Endothelial cell of umbilical vein (primary cell): Measurements from ENCODE around the gene ZNF783. TPM values are rescaled to one million over a fixed set of nuclear protein-coding genes. Genes with fewer than 3 reads are reported as not detected.
"Not testable (repeated sequence)": the region's sequence is repeated elsewhere in the genome, so short reads cannot be mapped to it uniquely, and the experiment has no call there.

Source experiments
- BruUV-seq: library from RNA; stranded (reverse); fragments of 400-500 nt; replicated peaks from 2 replicates; lab custom pipeline; 2021; lab: Mats Ljungman, UMichigan
- CTCF ChIA-PET: fragments of 300-600, 350-600 bp; sonication (Branson Sonifier 250); formaldehyde crosslinking; loops from one replicate; lab custom pipeline; 2021; ENCODE audit warnings: antibody characterized with exemption, inconsistent platforms; lab: Charles Lee
- POLR2A ChIA-PET: fragments of 300-600, 350-600 bp; sonication (Branson Sonifier 250); formaldehyde crosslinking; loops from one replicate; lab custom pipeline; 2021; ENCODE audit warnings: antibody characterized with exemption, inconsistent platforms; lab: Charles Lee
- DNase-seq: peaks from one replicate; pipeline ENCODE4 v3.0.0-alpha.2; 2011; ENCODE audit warnings: low read depth, low spot score
- FAIRE-seq: peaks from 2 replicates; lab custom pipeline; 2011; peaks lifted over from hg19 to GRCh38; lab: Jason Lieb, UNC
- H2AFZ ChIP-seq: 2 replicates; pipeline ENCODE4 v1.6.0; 2012; ENCODE audit warnings: low read depth, low read length, control low read depth, inconsistent platforms
- H3K27ac ChIP-seq: 2 replicates; pipeline ENCODE4 v1.5.1; 2011; ENCODE audit warnings: low read depth, mild to moderate bottlenecking, control low read depth, low read length, moderate library complexity; ENCODE audit not compliant: insufficient read depth
- H3K27me3 ChIP-seq, 2 experiments: 2 replicates each; pipeline versions ENCODE4 v1.6.0 to v1.6.1; 2011; ENCODE audit warnings: low read length in 2 of 2, mixed read lengths in 1 of 2; ENCODE audit not compliant: control insufficient read depth in 2 of 2, insufficient read depth in 2 of 2
- H3K36me3 ChIP-seq, 2 experiments: 2 replicates in 1 of 2; 3 replicates in 1 of 2; pipeline ENCODE4 v1.5.1; 2011; ENCODE audit warnings: low read length in 2 of 2, mild to moderate bottlenecking in 1 of 2, moderate library complexity in 1 of 2; ENCODE audit not compliant: control insufficient read depth in 2 of 2, insufficient read depth in 2 of 2; ENCODE audit errors: extremely low read depth in 1 of 2
- H3K4me1 ChIP-seq: 3 replicates; pipeline ENCODE4 v1.5.1; 2011; ENCODE audit warnings: mild to moderate bottlenecking, low read length; ENCODE audit not compliant: control insufficient read depth, insufficient read depth; ENCODE audit errors: extremely low read depth
- H3K4me2 ChIP-seq: 2 replicates; pipeline ENCODE4 v1.6.1; 2011; ENCODE audit warnings: low read length, control low read depth, mixed read lengths; ENCODE audit not compliant: insufficient read depth
- H3K4me3 ChIP-seq, 3 experiments: fragments of 200-600 bp in 1 of 3; sonication (generic), shearing (Covaris generic) in 1 of 3; replicated peaks in 1 of 3; 2 replicates each; pipeline ENCODE4 v1.5.1; 2011 to 2016; ENCODE audit warnings: control low read depth in 3 of 3, low read length in 3 of 3, mild to moderate bottlenecking in 2 of 3, inconsistent platforms in 1 of 3, low read depth in 1 of 3, moderate library complexity in 1 of 3; ENCODE audit not compliant: insufficient read depth in 1 of 3
- H3K79me2 ChIP-seq: 2 replicates; pipeline ENCODE4 v1.6.0; 2012; ENCODE audit warnings: low read length, inconsistent platforms; ENCODE audit not compliant: control insufficient read depth, insufficient read depth
- H3K9ac ChIP-seq: replicated peaks from 2 replicates; pipeline ENCODE3; 2011; ENCODE audit warnings: low read length, control low read depth; ENCODE audit not compliant: insufficient read depth; ENCODE audit errors: extremely low read depth
- H3K9me1 ChIP-seq: replicated peaks from 3 replicates; pipeline ENCODE4 v1.6.0; 2011; ENCODE audit warnings: mild to moderate bottlenecking, low read length; ENCODE audit not compliant: control insufficient read depth, insufficient read depth; ENCODE audit errors: extremely low read depth
- H3K9me3 ChIP-seq: replicated peaks from 2 replicates; pipeline ENCODE4 v1.5.1; 2012; ENCODE audit warnings: low read length, inconsistent platforms; ENCODE audit not compliant: control insufficient read depth, insufficient read depth
- H4K20me1 ChIP-seq: replicated peaks from 2 replicates; pipeline ENCODE3; 2011; ENCODE audit warnings: mild to moderate bottlenecking, low read length; ENCODE audit not compliant: control insufficient read depth, insufficient read depth; ENCODE audit errors: extremely low read depth
- EZH2 ChIP-seq: IDR thresholded peaks from 2 replicates; pipeline ENCODE4 v1.6.1; 2012; ENCODE audit warnings: borderline replicate concordance, low read depth, mild to moderate bottlenecking, moderate library complexity, low read length, inconsistent platforms; ENCODE audit not compliant: severe bottlenecking
- FOS ChIP-seq: IDR thresholded peaks from 2 replicates; pipeline ENCODE4 v1.6.1; 2011; ENCODE audit warnings: mild to moderate bottlenecking, low read length, moderate library complexity, borderline replicate concordance; ENCODE audit not compliant: insufficient read depth
- GATA2 ChIP-seq: IDR thresholded peaks from 2 replicates; pipeline ENCODE4 v1.7.0; 2011; ENCODE audit warnings: low read depth, mild to moderate bottlenecking, moderate library complexity, mixed read lengths, low read length; ENCODE audit not compliant: insufficient read length, insufficient read depth
- JUN ChIP-seq: IDR thresholded peaks from 2 replicates; pipeline ENCODE4 v1.6.1; 2011; ENCODE audit warnings: borderline replicate concordance, low read depth; ENCODE audit not compliant: insufficient read length, insufficient read depth
- MAX ChIP-seq: IDR thresholded peaks from 2 replicates; pipeline ENCODE4 v1.6.1; 2011; ENCODE audit not compliant: insufficient read depth, insufficient read length
- MYC ChIP-seq: IDR thresholded peaks from one replicate; pipeline ENCODE4 v1.6.1; 2011; ENCODE audit warnings: mild to moderate bottlenecking, low read depth, low read length
- POLR2A ChIP-seq: IDR thresholded peaks from 2 replicates; pipeline ENCODE4 v1.6.1; 2012; ENCODE audit warnings: low read depth, mild to moderate bottlenecking, control low read depth, low read length
- dilution Hi-C: fragments of 300-500 bp; cut with MboI; formaldehyde crosslinking; loops from one replicate; pipeline ENCODE4 v1.15.0; 2019; ENCODE audit warnings: low sequenced_read_pairs; ENCODE audit not compliant: extremely low pct_ligation_motif_present
- intact Hi-C: fragments of 100-400 bp; cut with micrococcal nuclease; formaldehyde crosslinking; loops from one replicate; pipeline ENCODE4 v1.10.0; 2022
- polyA plus RNA-seq, 4 experiments: library from polyadenylated mRNA; depleted of rRNA in 3 of 4; stranded (reverse) in 3 of 4; unstranded in 1 of 4; fragments of >200 nt; gene quantifications; 2 replicates each; pipeline versions ENCODE4 v1.2.1 to v1.2.3, GENCODE V29; 2011 to 2012; ENCODE audit warnings: missing spikeins in 1 of 4
- total RNA-seq: library from RNA; stranded (reverse); gene quantifications from 2 replicates; pipeline ENCODE4 v1.2.3, GENCODE V29; 2021
- TF ChIP-seq, protein P1 (sequence below), 2 donors: IDR thresholded peaks; 1 replicate in 1 of 2; 2 replicates in 1 of 2; pipeline ENCODE4 v1.5.1; 2011; ENCODE audit warnings: low read length in 2 of 2, mild to moderate bottlenecking in 2 of 2, moderate library complexity in 2 of 2, control low read depth in 1 of 2, inconsistent platforms in 1 of 2, low read depth in 1 of 2; ENCODE audit not compliant: insufficient read depth in 1 of 2; ENCODE audit errors: extremely low read depth in 1 of 2

The ZNF783 gene
- total and polyA plus RNA-seq, 2 donors (not counting 3 experiments of a cell fraction or from before 2014, with no cell fraction given), result 7.3 to 9.8 TPM

DNA sequence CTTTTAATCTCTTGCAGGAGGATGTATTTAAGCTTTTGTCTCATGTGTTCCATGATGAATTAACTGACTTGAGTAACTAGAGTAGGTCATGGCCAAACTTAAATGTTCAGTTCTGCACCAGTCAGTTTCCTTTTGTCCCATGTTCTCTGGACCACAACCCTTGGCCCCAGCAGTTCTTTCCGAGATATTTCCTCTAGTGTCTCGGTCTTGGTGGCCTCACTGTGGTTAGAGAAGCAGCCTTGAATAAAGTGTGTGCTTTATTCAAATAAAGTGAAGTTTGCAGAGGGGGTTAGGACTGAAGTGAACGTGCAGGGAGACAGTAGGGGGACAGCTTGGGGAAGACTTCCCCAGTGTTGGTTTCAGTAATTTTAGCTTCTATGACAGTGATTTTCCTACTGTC is 13.2 kb upstream of the ZNF783 start:
- Histone ChIP-seq H3K27me3 (no peaks in the 10 kb centered on the region), H3K27ac (no peak overlapping the region), H3K4me2 (no peak overlapping the region), H3K4me1 (no peaks in the 10 kb centered on the region), H3K9ac (no peak overlapping the region), H3K9me3 (no peaks in the 10 kb centered on the region), H2AFZ (no peak overlapping the region), H3K9me1 (no peaks in the 10 kb centered on the region), H3K79me2 (peaks cover 22% of the 10 kb centered on the region), H3K4me3 (no peak overlapping the region), H3K36me3 (peaks cover 13 to 19% of the 10 kb centered on the region in 2 experiments), H4K20me1 (peaks cover 5% of the 10 kb centered on the region)
- FAIRE-seq (no peak), DNase-seq (no peak)
- ChIA-PET CTCF (interaction anchor here (1.4 kb wide), 1 partner anchor 13 kb away, joined by 6 read pairs; the partner anchor contains the start of gene ZNF783), POLR2A (no interaction called here)
- dilution Hi-C loops, result no loop called here
- intact Hi-C loops, result no loop called here
- no peak for TF ChIP-seq JUN
- TF ChIP-seq GATA2, result no peak
- no peak for TF ChIP-seq EZH2
- no peak for TF ChIP-seq POLR2A
- no peak for TF ChIP-seq MAX
- TF ChIP-seq FOS, result no peak
- TF ChIP-seq, protein P1, sequence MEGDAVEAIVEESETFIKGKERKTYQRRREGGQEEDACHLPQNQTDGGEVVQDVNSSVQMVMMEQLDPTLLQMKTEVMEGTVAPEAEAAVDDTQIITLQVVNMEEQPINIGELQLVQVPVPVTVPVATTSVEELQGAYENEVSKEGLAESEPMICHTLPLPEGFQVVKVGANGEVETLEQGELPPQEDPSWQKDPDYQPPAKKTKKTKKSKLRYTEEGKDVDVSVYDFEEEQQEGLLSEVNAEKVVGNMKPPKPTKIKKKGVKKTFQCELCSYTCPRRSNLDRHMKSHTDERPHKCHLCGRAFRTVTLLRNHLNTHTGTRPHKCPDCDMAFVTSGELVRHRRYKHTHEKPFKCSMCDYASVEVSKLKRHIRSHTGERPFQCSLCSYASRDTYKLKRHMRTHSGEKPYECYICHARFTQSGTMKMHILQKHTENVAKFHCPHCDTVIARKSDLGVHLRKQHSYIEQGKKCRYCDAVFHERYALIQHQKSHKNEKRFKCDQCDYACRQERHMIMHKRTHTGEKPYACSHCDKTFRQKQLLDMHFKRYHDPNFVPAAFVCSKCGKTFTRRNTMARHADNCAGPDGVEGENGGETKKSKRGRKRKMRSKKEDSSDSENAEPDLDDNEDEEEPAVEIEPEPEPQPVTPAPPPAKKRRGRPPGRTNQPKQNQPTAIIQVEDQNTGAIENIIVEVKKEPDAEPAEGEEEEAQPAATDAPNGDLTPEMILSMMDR (IDR thresholded peaks at IDR 0.05; ENCODE audit: extremely low read depth in 1 of 2, insufficient read depth in 1 of 2, low read depth in 1 of 2, low read length in 2 of 2), result no peak
- no peak for TF ChIP-seq MYC
- BruUV-seq, result no TSS peak

GRCh38 chr7:149250151-149250550 is 11.8 kb upstream of the ZNF783 start:
- FAIRE-seq, intact Hi-C loops, DNase-seq, H3K27ac ChIP-seq, H3K27me3 ChIP-seq, H3K4me3 ChIP-seq, H4K20me1 ChIP-seq, POLR2A ChIA-PET, H3K9me1 ChIP-seq, H3K4me1 ChIP-seq, H3K4me2 ChIP-seq, BruUV-seq, dilution Hi-C loops, H2AFZ ChIP-seq, H3K9me3 ChIP-seq, H3K9ac ChIP-seq: not testable (repeated sequence)
- peaks cover 21% of the 10 kb centered on the region for H3K79me2 ChIP-seq
- CTCF ChIA-PET, result interaction anchor here (0.9 kb wide), 1 partner anchor 12 kb away, joined by 3 read pairs; the partner anchor contains the start of gene ZNF783
- H3K36me3 ChIP-seq, result peaks cover 13 to 30% of the 10 kb centered on the region in 2 experiments

GRCh38 chr7:149251518-149251917 is 10.5 kb upstream of the ZNF783 start:
- CTCF ChIA-PET, result interaction anchor here (0.6 to 1.8 kb wide), 3 partner anchors 10 to 691 kb away, joined by 3 to 6 read pairs (median 3); partner anchors contain the start of gene ZNF783
- intact Hi-C loops, H4K20me1 ChIP-seq, POLR2A ChIA-PET, H3K27me3 ChIP-seq, BruUV-seq, H3K9ac ChIP-seq, DNase-seq, H3K4me1 ChIP-seq, H3K9me3 ChIP-seq, H3K27ac ChIP-seq, H3K4me2 ChIP-seq, H2AFZ ChIP-seq, FAIRE-seq, H3K9me1 ChIP-seq, dilution Hi-C loops, H3K4me3 ChIP-seq: not testable (repeated sequence)
- Histone ChIP-seq H3K36me3 (peaks cover 13 to 32% of the 10 kb centered on the region in 2 experiments), H3K79me2 (peaks cover 13% of the 10 kb centered on the region)
